ENCODE results near the gene LSM2. TPM values are rescaled to one million over a fixed set of nuclear protein-coding genes. Genes with fewer than 3 reads are reported as not detected.
"Not testable (repeated sequence)": the region's sequence is repeated elsewhere in the genome, so short reads cannot be mapped to it uniquely, and the experiment has no call there.

Gene LSM2
- total RNA-seq, 2 donors from 2014 or later: 92.5 to 139 TPM

DNA sequence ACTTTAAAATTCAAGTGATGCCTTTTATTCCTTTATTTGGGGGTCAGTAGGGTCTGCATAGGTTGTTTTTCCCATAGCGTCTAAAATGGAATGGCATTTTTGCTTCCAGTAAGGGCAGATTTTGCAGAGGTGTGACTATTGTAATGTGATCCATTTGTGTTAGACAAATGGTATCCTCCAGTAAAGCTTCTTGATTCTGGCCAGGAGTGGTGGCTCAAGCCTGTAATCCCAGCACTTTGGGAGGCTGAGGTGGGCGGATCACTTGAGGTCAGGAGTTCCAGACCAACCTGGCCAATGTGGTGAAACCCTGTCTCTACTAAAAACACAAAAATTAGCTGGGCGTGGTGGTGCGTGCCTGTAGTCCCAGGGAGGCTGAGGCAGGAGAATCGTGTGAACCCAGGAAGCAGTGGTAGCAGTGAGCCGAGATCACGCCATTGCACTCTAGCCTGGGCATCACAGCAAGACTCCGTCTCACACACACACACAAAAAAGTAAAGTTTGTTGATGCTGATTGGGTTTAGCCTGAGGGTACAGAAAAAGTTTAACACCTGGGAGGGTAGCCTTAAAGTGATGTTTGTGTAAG, 11.3 kb upstream of the LSM2 start:
- not testable (repeated sequence) for H3K27me3 Mint-ChIP-seq; H3K9me3 Mint-ChIP-seq; ATAC-seq (replicated peaks)
- H3K4me1 Mint-ChIP-seq: peaks cover 16% of the 10 kb centered on the region
- peak overlapping the region; percentile 100 for H3K4me3 Mint-ChIP-seq
- peak overlapping the region; percentile 97 for H3K27ac Mint-ChIP-seq
- H3K36me3 Mint-ChIP-seq (ENCODE audit: low read depth): peaks cover 33% of the 10 kb centered on the region

DNA sequence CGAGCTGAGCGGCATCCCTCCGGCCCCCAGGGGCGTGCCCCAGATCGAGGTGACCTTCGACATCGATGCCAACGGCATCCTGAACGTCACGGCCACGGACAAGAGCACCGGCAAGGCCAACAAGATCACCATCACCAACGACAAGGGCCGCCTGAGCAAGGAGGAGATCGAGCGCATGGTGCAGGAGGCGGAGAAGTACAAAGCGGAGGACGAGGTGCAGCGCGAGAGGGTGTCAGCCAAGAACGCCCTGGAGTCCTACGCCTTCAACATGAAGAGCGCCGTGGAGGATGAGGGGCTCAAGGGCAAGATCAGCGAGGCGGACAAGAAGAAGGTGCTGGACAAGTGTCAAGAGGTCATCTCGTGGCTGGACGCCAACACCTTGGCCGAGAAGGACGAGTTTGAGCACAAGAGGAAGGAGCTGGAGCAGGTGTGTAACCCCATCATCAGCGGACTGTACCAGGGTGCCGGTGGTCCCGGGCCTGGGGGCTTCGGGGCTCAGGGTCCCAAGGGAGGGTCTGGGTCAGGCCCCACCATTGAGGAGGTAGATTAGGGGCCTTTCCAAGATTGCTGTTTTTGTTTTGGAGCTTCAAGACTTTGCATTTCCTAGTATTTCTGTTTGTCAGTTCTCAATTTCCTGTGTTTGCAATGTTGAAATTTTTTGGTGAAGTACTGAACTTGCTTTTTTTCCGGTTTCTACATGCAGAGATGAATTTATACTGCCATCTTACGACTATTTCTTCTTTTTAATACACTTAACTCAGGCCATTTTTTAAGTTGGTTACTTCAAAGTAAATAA, 10.6 kb upstream of the LSM2 start:
- Mint-ChIP-seq H3K27ac (peak overlapping the region; percentile 97), H3K4me3 (peak overlapping the region; percentile 100), H3K4me1 (peaks cover 17% of the 10 kb centered on the region), H3K36me3 (ENCODE audit: low read depth) (peaks cover 39% of the 10 kb centered on the region)
- not testable (repeated sequence) for H3K27me3 Mint-ChIP-seq; H3K9me3 Mint-ChIP-seq; ATAC-seq (replicated peaks)

DNA sequence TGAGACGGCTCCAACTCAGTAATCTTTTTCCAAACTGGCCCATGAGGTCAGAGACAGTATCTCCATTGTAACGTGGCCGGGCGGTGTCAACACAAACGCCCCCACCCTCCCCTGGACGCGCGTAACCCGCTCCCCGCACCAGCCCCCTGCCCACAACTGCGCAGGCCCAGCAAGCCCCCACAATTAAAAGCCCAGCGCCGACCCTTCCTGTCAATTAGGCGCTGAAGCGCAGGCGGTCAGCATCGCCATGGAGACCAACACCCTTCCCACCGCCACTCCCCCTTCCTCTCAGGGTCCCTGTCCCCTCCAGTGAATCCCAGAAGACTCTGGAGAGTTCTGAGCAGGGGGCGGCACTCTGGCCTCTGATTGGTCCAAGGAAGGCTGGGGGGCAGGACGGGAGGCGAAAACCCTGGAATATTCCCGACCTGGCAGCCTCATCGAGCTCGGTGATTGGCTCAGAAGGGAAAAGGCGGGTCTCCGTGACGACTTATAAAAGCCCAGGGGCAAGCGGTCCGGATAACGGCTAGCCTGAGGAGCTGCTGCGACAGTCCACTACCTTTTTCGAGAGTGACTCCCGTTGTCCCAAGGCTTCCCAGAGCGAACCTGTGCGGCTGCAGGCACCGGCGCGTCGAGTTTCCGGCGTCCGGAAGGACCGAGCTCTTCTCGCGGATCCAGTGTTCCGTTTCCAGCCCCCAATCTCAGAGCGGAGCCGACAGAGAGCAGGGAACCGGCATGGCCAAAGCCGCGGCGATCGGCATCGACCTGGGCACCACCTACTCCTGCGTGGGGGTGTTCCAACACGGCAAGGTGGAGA, 8.5 kb upstream of the LSM2 start, which contains the start of the genes HSPA1A and HSPA1L:
TSS of gene HSPA1A (plus strand) at position 519 of the 814 bp plus-strand sequence. CDS start at position 733, 214 bp downstream.
TSS of gene HSPA1L (minus strand) at position 259 of the 814 bp plus-strand sequence. CDS start 3,311 bp downstream, outside the sequence.
- Mint-ChIP-seq H3K9me3 (no peaks in the 10 kb centered on the region), H3K36me3 (ENCODE audit: low read depth) (peaks cover 39% of the 10 kb centered on the region), H3K27me3 (no peaks in the 10 kb centered on the region), H3K27ac (peak within 1 kb of the TSS; percentile 99), H3K4me1 (peaks cover 15% of the 10 kb centered on the region), H3K4me3 (peak within 1 kb of the TSS; percentile 92)
- peak; percentile 24 for ATAC-seq (replicated peaks)

DNA sequence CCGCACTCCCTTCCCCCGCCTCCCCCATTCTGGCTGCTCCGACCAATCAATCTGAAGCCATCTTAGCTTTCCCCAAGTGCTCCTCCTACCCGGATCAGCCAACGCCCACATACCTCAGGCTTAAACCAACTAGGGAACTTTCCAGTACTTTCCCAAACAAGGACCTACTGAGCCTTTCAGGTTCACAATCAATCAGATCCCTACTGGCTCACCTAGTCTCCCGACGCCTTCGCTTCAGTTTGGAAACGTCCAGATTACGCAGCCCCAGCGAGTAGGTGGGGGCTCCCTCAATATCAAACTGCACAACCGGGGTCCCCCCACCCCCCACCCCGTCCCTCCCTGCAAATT, 7.9 kb upstream of the LSM2 start:
- H3K27ac Mint-ChIP-seq: peak overlapping the region; percentile 99
- no peaks in the 10 kb centered on the region for H3K27me3 Mint-ChIP-seq
- no peaks in the 10 kb centered on the region for H3K9me3 Mint-ChIP-seq
- H3K36me3 Mint-ChIP-seq (ENCODE audit: low read depth): peaks cover 45% of the 10 kb centered on the region
- peaks cover 10% of the 10 kb centered on the region for H3K4me1 Mint-ChIP-seq
- H3K4me3 Mint-ChIP-seq: peak overlapping the region; percentile 92
- ATAC-seq (replicated peaks): peak; percentile 34

DNA sequence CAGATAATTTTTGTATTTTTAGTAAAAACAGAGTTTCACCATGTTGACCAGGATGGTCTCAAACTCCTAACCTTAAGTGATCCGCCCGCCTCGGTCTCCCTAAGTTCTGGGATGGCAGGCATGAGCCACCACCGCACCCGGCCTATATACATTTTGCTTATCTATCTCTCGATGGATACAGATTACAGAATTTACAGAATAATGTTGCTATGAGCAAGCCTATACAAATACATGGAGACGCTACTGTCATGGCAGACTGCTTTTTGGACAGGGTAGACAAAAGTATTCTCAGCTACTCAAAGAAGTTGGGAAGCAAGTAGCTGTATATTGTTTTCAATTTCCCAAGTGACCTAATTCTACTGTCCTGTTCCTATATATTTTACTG, 6.7 kb upstream of the LSM2 start:
- H3K4me3 Mint-ChIP-seq: peak overlapping the region; percentile 92
- H3K4me1 Mint-ChIP-seq: peaks cover 10% of the 10 kb centered on the region
- peak overlapping the region; percentile 99 for H3K27ac Mint-ChIP-seq
- ATAC-seq (replicated peaks): no peak
- H3K9me3 Mint-ChIP-seq: no peaks in the 10 kb centered on the region
- no peaks in the 10 kb centered on the region for H3K27me3 Mint-ChIP-seq
- H3K36me3 Mint-ChIP-seq (ENCODE audit: low read depth): peaks cover 41% of the 10 kb centered on the region

DNA sequence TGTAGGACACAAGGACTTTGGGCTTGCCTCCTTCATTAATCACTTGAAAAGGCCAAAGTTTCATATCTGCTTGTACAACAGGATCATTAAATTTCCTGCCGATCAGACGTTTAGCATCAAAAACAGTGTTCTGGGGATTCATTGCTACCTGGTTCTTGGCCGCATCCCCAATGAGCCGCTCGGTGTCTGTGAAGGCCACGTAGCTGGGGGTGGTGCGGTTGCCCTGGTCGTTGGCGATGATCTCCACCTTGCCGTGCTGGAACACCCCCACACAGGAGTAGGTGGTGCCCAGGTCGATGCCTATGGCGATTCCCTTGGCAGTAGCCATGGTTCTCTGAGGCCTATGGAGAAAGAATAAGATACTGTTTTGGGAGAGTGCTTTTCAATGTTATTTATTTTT, 4.9 kb upstream of the LSM2 start:
- H3K4me3 Mint-ChIP-seq: peak overlapping the region; percentile 92

DNA sequence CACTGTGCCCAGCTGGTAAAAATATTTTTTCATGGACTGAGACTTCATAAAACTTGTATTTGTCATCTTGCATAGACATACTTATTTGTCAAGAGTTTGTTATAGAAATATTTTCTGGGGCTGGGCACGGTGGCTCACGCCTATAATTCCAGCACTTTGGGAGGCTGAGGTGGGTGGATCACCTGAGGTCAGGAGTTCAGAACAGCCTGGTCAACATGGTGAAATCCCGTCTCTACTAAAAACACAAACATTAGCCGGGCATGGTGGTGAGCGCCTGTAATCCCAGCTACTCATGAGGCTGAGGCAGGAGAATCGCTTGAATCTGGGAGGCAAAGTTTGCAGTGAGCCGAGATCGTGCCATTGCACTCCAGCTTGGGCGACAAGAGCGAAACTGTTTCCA, 1.8 kb upstream of the LSM2 start:
- H3K36me3 Mint-ChIP-seq (ENCODE audit: low read depth): peaks cover 51% of the 10 kb centered on the region
- not testable (repeated sequence) for H3K27ac Mint-ChIP-seq

More for the DNA sequence above, 4.9 kb upstream of the LSM2 start:
- Mint-ChIP-seq H3K27ac (peak overlapping the region; percentile 99), H3K4me1 (peaks cover 13% of the 10 kb centered on the region), H3K36me3 (ENCODE audit: low read depth) (peaks cover 31% of the 10 kb centered on the region), H3K27me3 (no peaks in the 10 kb centered on the region), H3K9me3 (no peaks in the 10 kb centered on the region)
- ATAC-seq (replicated peaks): no peak

DNA sequence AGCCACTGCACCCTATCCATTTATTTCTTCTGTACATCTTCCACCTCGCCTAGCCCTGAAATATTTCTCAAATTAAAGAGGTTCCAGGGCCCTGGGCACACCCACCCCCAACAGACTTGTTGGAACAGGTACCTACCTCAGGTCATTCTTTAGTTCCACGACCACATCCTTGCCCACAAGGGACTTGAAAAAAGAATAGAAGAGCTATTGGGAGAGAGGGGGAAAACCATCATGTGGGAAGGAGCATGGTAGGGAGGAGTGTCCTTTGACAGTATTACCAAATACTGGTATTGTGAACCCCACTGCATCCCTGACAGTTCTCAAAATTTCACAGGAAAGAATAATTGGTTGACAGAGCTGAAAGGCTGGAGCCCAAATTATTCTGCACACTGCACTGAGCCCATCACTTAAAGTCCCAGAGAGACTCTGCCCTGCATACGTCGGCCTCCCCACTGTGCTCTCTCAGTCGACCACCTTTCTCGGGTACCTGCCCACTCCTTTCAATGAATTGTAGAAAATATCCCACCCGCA, 762 bp downstream of the LSM2 start:
- Mint-ChIP-seq H3K9me3 (no peaks in the 10 kb centered on the region), H3K27me3 (no peaks in the 10 kb centered on the region), H3K36me3 (ENCODE audit: low read depth) (peaks cover 62% of the 10 kb centered on the region), H3K27ac (peak overlapping the region; percentile 91), H3K4me1 (peaks cover 3% of the 10 kb centered on the region), H3K4me3 (peak overlapping the region; percentile 92)
- ATAC-seq (replicated peaks): peak; percentile 15

More for the DNA sequence above, 1.8 kb upstream of the LSM2 start:
- ATAC-seq (replicated peaks); H3K4me3 Mint-ChIP-seq; H3K9me3 Mint-ChIP-seq; H3K27me3 Mint-ChIP-seq: not testable (repeated sequence)
- peaks cover 13% of the 10 kb centered on the region for H3K4me1 Mint-ChIP-seq

DNA sequence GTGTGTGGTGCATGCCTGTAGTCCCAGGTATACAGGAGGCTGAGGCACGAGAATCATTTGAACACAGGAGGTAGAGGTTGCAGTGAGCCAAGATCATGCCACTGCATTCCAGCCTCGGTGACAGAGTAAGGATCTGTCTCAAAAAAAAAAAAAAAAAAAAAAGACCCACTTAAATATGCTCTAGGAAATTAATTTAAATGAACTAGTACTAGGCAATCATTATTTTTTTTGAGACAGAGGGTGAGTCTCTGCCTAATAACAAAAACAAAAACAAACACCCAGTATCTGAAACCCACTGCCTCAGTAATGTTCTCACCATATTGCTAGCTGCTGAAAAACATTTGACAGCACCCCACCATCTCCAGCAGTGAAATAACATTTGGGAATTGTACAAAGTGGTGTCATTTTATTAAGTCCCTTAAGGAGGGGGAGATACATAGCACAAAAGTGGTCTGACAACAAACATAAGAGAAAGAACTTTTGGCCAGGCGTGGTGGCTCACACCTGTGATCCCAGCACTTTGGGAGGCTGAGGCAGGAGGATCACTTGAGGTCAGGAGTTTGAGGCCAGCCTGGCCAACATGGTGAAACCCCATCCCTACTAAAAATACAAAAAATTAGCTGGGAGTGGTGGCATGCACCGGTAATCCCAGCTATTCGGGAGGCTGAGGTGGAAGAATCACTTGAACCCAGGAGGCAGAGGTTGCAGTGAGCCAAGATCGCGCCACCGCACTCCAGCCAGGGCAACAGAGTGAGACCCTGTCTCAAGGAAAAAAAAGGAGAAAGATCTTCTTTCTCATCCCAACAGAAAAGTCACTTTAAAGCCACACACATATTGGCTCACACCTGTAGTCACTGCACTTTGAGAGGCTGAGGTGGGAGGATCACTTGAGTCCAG, 5.5 kb downstream of the LSM2 start:
- not testable (repeated sequence) for H3K9me3 Mint-ChIP-seq; ATAC-seq (replicated peaks); H3K4me1 Mint-ChIP-seq; H3K4me3 Mint-ChIP-seq; H3K27ac Mint-ChIP-seq; H3K27me3 Mint-ChIP-seq
- H3K36me3 Mint-ChIP-seq (ENCODE audit: low read depth): peaks cover 88% of the 10 kb centered on the region

DNA sequence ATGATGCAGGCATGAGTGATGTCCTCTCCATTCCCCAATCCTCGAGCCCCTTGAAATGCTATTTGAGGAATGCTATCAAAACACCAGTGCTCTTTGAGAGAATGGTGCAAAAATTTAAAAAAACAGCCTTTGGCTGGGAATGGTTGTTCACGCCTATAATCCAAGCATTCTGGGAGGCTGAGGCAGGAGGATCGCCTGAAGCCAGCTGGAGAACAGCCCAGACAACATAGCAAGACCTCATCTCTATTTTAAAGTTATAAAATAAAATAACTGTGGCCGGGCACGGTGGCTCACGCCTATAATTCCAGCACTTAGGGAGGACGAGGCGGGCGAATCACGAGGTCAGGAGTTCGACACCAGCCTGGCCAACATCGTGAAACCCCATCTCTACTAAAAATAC, 7.0 kb downstream of the LSM2 start:
- no peak overlapping the region for H3K27ac Mint-ChIP-seq
- H3K36me3 Mint-ChIP-seq (ENCODE audit: low read depth): peaks cover 82% of the 10 kb centered on the region
- H3K27me3 Mint-ChIP-seq: no peaks in the 10 kb centered on the region
- H3K9me3 Mint-ChIP-seq: no peaks in the 10 kb centered on the region
- H3K4me3 Mint-ChIP-seq: no peak overlapping the region
- H3K4me1 Mint-ChIP-seq: peaks cover 9% of the 10 kb centered on the region
- no peak for ATAC-seq (replicated peaks)

DNA sequence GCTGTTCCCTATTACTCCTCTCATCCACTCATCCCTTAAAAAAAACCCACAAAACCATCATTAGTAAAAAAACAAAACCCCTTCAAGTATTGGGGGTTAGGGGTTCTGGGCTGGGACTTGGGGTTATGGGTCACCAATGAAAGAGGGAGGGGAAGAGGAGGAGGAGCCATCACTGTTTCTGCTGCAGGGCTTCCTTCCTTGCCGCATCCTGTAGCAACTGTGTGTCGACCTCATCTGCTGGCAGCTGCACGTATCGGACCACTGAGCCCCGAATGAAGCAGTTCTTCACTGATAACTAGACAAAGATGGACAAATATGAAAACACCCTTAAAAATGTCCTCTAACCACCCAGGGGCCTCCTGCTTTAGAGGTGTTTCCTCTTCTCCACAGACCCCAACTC, 9.2 kb downstream of the LSM2 start:
- peak overlapping the region; percentile 72 for H3K4me3 Mint-ChIP-seq
- no peak for ATAC-seq (replicated peaks)
- H3K36me3 Mint-ChIP-seq (ENCODE audit: low read depth): peaks cover 76% of the 10 kb centered on the region
- H3K27me3 Mint-ChIP-seq: no peaks in the 10 kb centered on the region
- peak overlapping the region; percentile 71 for H3K27ac Mint-ChIP-seq
- H3K4me1 Mint-ChIP-seq: peaks cover 20% of the 10 kb centered on the region
- no peaks in the 10 kb centered on the region for H3K9me3 Mint-ChIP-seq

DNA sequence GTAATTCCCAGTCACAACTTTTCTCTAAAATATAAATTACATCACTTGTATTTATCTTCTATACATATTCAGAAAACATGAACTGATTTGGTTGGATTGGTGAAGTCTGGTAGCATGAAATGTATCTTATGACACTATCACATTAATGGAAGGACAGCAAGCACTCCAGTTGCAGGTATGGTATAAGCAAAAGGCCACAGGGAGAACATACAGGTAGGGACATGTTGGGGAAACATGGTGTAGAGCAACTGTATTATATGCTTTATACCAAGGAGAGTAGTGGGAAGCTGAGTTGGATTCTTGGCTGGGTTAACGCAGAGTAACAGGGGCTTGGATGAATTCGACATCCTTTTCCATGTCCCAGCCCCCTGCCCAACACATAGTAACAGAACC, 9.8 kb downstream of the LSM2 start:
- Mint-ChIP-seq H3K36me3 (ENCODE audit: low read depth) (peaks cover 76% of the 10 kb centered on the region), H3K27ac (peak overlapping the region; percentile 71)

DNA sequence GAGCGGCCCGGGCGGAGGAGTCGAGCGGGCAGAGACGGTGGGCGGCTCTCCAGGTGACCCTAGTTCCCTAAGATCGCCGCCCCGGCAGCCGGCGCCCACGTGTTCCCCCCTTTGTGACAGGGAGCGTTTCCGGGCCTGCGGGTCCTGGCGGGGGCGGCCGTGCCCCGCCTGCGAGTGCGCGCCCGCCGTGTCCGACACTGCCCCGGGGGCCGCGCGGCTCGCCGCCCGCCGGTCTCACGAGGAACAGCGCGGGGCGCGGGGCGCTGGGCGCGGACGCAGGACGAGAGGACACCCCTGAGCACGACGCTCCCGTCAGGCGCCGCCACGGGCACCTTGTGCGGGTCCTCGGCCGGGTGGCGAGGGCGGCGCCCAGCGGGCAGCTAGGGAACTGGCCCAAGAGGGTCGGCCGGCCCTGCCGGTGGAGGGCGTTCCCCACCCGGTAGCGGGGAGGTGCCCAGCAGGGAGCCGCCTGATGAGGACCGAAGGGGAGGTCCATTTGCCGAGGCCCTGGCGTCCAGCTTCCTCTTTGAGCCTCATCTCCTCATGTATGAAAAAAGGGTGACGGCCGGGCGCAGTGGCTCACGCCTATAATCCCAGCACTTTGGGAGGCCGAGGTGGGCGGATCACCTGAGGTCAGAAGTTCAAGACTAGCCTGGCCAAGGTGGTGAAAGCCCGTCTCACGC, 11.0 kb downstream of the LSM2 start, which contains the start of gene VARS1:
TSS of gene VARS1 (minus strand) at position 137 of the 683 bp plus-strand sequence. CDS start 535 bp downstream, outside the sequence.
- peaks cover 26% of the 10 kb centered on the region for H3K4me1 Mint-ChIP-seq
- peak; percentile 92 for ATAC-seq (replicated peaks)

More for the DNA sequence above, 9.8 kb downstream of the LSM2 start:
- ATAC-seq (replicated peaks): no peak
- H3K4me1 Mint-ChIP-seq: peaks cover 20% of the 10 kb centered on the region
- H3K9me3 Mint-ChIP-seq: no peaks in the 10 kb centered on the region
- H3K4me3 Mint-ChIP-seq: peak overlapping the region; percentile 72
- no peaks in the 10 kb centered on the region for H3K27me3 Mint-ChIP-seq

More for the DNA sequence above, 11.0 kb downstream of the LSM2 start, which contains the start of gene VARS1:
- Mint-ChIP-seq H3K27me3 (no peaks in the 10 kb centered on the region), H3K36me3 (ENCODE audit: low read depth) (peaks cover 77% of the 10 kb centered on the region), H3K9me3 (no peaks in the 10 kb centered on the region), H3K27ac (peak within 1 kb of the TSS; percentile 99), H3K4me3 (peak within 1 kb of the TSS; percentile 72)

All from activated T-helper 17 cell treated with anti-CD3 and anti-CD28 coated beads, Interleukin-2, amount 50 U/mL, for 72 hours (primary cell).